GM20000 (cell line): Measurements from ENCODE around the gene OR5H1.

ENCODE experiments used
- DNase-seq: peaks from one replicate; pipeline ENCODE4 v3.0.0; 2012; ENCODE audit warnings: low spot score
- CTCF ChIP-seq: IDR thresholded peaks from 2 replicates; pipeline ENCODE4 v1.5.1; 2012; ENCODE audit warnings: mild to moderate bottlenecking, control low read depth; ENCODE audit errors: extremely low read depth, missing control alignments

OR5H1 gene

GRCh38 chr3:98130421-98130820 is at the start of gene OR5H1:
Gene OR5H1 (plus strand): TSS chr3:98130721. CDS start chr3:98132698, 1,977 bp downstream.
- no peak for DNase-seq
- no peak for TF ChIP-seq CTCF

DNA sequence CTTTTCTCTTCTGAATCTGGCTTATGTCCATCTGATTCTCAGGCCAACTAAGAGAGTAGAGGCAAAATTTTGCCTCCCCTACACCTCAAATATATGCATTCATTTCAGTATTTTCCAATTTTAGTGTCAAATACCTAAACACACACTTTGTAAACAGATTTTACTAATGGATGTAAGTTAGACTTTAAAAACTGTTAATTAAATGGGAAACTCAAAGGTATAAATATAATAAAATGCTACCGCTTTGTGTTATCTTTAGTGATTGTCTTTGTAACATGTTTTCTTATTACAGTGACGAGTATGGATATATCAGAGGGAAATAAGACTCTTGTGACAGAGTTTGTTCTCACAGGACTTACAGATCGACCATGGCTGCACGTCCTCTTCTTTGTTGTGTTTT is 43.6 kb upstream of the OR5H1 start, which contains the start of gene OR5AC2:
OR5AC2 (plus strand) TSS at position 301 of the 400 bp plus-strand sequence; CDS start at position 301, 0 bp downstream.
- DNase-seq: no peak

GRCh38 chr3:98095882-98096281 is 34.6 kb upstream of the OR5H1 start:
- DNase-seq: no peak
- no peak for TF ChIP-seq CTCF

More for the DNA sequence above, 43.6 kb upstream of the OR5H1 start, which contains the start of gene OR5AC2:
- TF ChIP-seq CTCF: no peak

DNA sequence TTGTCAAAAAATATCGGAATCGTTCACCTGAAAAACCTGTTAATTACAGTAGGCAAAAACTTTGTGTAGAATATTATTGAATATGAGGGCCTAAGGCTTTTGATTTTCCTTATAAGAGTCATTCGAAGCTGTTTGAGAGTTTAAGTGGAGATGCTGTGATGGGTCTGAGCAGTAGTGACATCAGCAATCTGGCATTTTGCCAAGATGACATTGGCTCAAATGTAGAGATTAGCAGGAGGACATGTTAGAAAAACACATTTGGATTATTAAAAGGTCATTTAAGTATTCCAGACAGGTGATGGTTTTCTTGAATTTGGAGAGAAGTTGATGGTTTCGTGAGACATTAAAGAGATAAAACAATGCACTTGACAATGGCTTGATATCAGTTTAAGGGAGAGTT is 30.7 kb upstream of the OR5H1 start:
- TF ChIP-seq CTCF: no peak
- DNase-seq: no peak

DNA sequence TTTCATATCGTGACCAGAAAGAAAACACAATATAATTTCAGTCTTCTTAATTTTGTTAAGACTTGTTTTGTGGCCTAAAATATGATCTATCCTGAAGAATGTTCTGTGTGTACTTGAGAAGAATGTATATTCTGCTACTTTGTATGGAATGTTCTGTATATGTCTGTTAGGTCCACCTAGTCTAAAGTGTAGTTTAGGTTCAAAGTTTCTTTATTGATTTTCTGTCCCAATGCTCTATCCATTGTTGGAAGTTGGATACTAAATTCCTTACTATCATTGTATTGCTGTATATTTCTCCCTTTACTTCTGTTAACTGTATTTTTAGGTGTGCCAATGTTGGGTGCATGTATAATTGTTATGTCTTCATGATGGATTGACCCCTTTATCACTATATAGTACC is 22.4 kb upstream of the OR5H1 start:
- no peak for DNase-seq
- TF ChIP-seq CTCF: no peak

DNA sequence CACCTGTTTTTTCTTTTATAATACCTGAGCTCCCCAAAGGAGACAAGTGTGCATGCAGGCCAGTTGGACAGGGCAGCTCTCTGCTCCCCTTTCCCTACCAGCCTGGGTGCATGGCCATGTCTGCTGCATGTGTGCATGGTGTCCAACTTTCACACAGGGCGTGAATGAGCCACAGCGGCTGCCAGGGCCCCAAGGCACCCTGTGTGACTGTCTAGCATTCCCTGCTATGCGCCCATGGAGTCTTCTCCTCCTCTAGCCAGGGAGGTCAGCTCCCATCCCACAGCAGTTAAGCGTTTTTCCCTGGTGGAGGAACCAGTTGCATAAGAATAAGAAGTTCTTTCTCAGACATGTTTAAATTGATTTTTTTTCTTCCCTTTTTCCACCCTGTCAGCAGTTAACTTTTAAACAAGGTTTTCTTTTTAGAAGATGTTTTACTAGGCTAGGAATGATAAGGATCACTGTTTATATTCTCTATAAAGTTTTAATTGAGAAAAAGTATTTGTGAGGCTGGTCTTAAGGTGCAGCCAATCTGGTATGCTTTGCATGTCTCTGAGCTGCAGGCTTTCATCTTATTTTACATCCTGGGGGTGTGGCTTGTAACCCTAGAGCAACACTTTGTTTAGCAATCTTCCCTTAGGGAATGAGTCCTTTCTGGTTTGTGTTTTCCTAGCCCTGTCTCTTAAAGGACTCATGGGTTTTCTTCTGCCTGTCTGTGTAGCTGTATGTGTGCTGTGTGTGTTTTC is 20.5 kb upstream of the OR5H1 start:
- no peak for TF ChIP-seq CTCF
- DNase-seq: no peak

DNA sequence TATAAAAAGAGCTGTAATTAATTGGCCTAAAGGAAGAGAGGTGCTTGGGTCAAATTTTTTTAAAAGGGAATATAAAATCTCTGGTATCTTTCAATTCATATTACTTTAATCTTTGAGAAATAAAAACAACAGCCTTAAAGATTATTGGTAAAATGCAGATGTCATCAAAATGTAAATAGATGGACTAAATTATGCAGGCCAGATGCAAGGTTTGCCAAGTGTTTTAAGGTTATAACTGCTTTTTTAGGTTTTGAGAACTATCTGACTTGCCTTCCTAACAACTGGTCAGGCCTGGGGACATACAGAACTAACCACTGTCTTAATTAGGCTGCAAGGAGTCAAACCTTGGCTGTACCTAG is 20.0 kb upstream of the OR5H1 start:
- TF ChIP-seq CTCF: no peak

More for the DNA sequence above, 20.0 kb upstream of the OR5H1 start:
- DNase-seq: no peak
